Thoracic aorta (tissue), 2 donors: ENCODE measurements around the gene STX1B. TPM values are rescaled to one million over a fixed set of nuclear protein-coding genes. Genes with fewer than 3 reads are reported as not detected.

Source experiments
- ATAC-seq: fragments of 150-250 bp; one replicate; pipeline ENCODE4 v1.8.0; 2017; ENCODE audit warnings: low read depth; ENCODE audit not compliant: insufficient number of reproducible peaks, low FRiP score
- DNase-seq: peaks from one replicate; pipeline ENCODE4 v3.0.0-alpha.2; 2020; ENCODE audit warnings: low spot score
- H3K27ac ChIP-seq, 2 donors: fragments of 200-600 bp; sonication (generic); 1 replicate in 1 of 2; 2 replicates in 1 of 2; pipeline ENCODE4 v1.5.1; 2016; ENCODE audit warnings: mild to moderate bottlenecking in 2 of 2, moderate library complexity in 2 of 2
- H3K27me3 ChIP-seq: fragments of 200-600 bp; sonication (generic); replicated peaks from 2 replicates; pipeline ENCODE4 v1.6.0; 2016; ENCODE audit warnings: mild to moderate bottlenecking; ENCODE audit not compliant: insufficient read depth
- H3K36me3 ChIP-seq: fragments of 200-600 bp; sonication (generic); one replicate; pipeline ENCODE4 v1.5.1; 2016
- H3K4me1 ChIP-seq, 2 donors: fragments of 200-600 bp; sonication (generic); 1 replicate in 1 of 2; 2 replicates in 1 of 2; pipeline versions ENCODE4 v1.5.1 to v1.6.0; 2016; ENCODE audit warnings: low read depth in 2 of 2, mild to moderate bottlenecking in 1 of 2; ENCODE audit not compliant: control insufficient read depth in 1 of 2
- H3K4me3 ChIP-seq: fragments of 200-600 bp; sonication (generic); 2 replicates; pipeline ENCODE4 v1.5.1; 2016; ENCODE audit warnings: mild to moderate bottlenecking
- H3K9me3 ChIP-seq: fragments of 200-600 bp; sonication (generic); 2 replicates; pipeline ENCODE4 v1.5.1; 2016
- CTCF ChIP-seq: fragments of 200-600 bp; sonication (generic); IDR thresholded peaks from one replicate; pipeline ENCODE4 v1.5.1; 2019; ENCODE audit warnings: antibody characterized with exemption
- total RNA-seq, 2 donors: library from RNA; depleted of rRNA; stranded (reverse); fragments of >200 nt; gene quantifications; one replicate each; pipeline versions ENCODE4 v1.1.0 to v1.2.3, GENCODE V29; 2016

STX1B gene
- total RNA-seq, 2 donors from 2014 or later, result 0.68 to 1.6 TPM

- no peak for TF ChIP-seq CTCF
- peaks cover 11 to 22% of the 10 kb centered on the region in 2 donors for H3K4me1 ChIP-seq
- ATAC-seq, result peak; percentile 86
- H3K9me3 ChIP-seq, result no peaks in the 10 kb centered on the region
- peaks cover 4% of the 10 kb centered on the region for H3K36me3 ChIP-seq
- peak within 1 kb of the TSS; percentile 91 for H3K4me3 ChIP-seq
- H3K27ac ChIP-seq, result peak within 1 kb of the TSS; percentile 98 to 99
- peak; percentile 92 for DNase-seq
- H3K27me3 ChIP-seq, result no peaks in the 10 kb centered on the region
Measured at GRCh38 chr16:31032736-31033708, 22.6 kb upstream of the STX1B start, which contains the start of gene STX4. Gene STX4 (plus strand): TSS chr16:31033558. CDS start chr16:31033806, 248 bp downstream.

- DNase-seq, result no peak
- Histone ChIP-seq H3K9me3 (no peaks in the 10 kb centered on the region), H3K27me3 (no peaks in the 10 kb centered on the region), H3K4me1 (peaks cover 11 to 22% of the 10 kb centered on the region in 2 donors), H3K27ac (no peak overlapping the region), H3K4me3 (no peak overlapping the region), H3K36me3 (no peaks in the 10 kb centered on the region)
- ATAC-seq, result no peak
- TF ChIP-seq CTCF, result no peak
Measured at GRCh38 chr16:31031276-31031675, 20.8 kb upstream of the STX1B start.

DNA sequence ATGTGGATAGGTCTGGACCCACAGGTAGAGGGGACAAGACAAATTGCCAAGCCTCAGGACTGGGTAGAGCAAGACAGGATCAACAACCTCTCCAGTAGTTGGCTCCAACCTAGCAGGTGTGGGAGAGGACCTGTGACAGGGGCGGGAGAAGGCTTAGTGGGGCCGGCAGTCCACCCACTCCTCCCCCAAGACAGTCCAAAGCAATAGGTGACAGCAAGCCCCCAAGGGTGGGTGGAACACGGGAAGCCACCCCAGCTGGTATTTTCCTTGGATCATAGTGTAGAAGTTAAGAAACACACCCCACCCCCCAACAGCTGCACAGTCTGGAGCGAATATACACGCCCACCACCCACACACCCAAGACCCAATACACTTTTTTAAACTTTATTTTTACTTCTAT is 18.8 kb upstream of the STX1B start:
- no peaks in the 10 kb centered on the region for H3K36me3 ChIP-seq
- H3K4me3 ChIP-seq, result no peak overlapping the region
- no peaks in the 10 kb centered on the region for H3K9me3 ChIP-seq
- H3K27ac ChIP-seq, result no peak overlapping the region
- TF ChIP-seq CTCF, result no peak
- ATAC-seq (no peak), DNase-seq (no peak)
- peaks cover 6 to 10% of the 10 kb centered on the region in 2 donors for H3K4me1 ChIP-seq
- no peaks in the 10 kb centered on the region for H3K27me3 ChIP-seq

GRCh38 chr16:31025339-31025738 is 14.9 kb upstream of the STX1B start:
- DNase-seq (no peak), ATAC-seq (no peak)
- Histone ChIP-seq H3K4me1 (no peaks in the 10 kb centered on the region), H3K9me3 (no peaks in the 10 kb centered on the region), H3K36me3 (no peaks in the 10 kb centered on the region), H3K27me3 (no peaks in the 10 kb centered on the region), H3K4me3 (no peak overlapping the region), H3K27ac (no peak overlapping the region)
- TF ChIP-seq CTCF, result no peak

GRCh38 chr16:31023627-31024226 is 13.3 kb upstream of the STX1B start:
- Histone ChIP-seq H3K4me3 (no peak overlapping the region), H3K27ac (no peak overlapping the region), H3K4me1 (no peaks in the 10 kb centered on the region), H3K36me3 (no peaks in the 10 kb centered on the region), H3K9me3 (no peaks in the 10 kb centered on the region), H3K27me3 (no peaks in the 10 kb centered on the region)
- ATAC-seq (no peak), DNase-seq (no peak)
- no peak for TF ChIP-seq CTCF
